ENCODE measurements around the gene CDH6. TPM values are rescaled to one million over a fixed set of nuclear protein-coding genes. Genes with fewer than 3 reads are reported as not detected.

CDH6 gene
- total and polyA plus RNA-seq, 4 donors, result 0.25 to 10.7 (median 4.4) TPM

DNA sequence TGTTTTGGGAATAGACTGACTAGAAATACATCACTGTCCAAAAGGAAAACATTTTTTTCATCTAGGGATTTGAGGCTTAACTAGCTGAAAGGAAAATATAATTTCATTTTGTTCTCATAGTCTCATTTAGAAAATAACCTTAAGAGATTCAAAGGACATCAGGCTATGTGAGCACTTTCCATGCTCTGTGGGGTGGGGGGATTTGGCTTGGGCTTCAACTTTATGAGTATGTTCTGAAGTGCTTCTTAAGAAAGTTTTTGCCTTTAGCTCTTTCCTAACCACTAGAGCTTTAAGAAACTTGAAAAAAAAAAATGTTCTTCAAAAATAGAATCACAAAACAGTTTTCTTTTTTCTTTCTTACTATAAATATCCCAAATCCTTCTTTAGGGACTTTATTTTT is 17.6 kb downstream of the CDH6 start:
- Histone ChIP-seq H3K9me3 (ENCODE audit: control insufficient read depth, low read length) (no peaks in the 10 kb centered on the region), H3K27me3 (ENCODE audit: control insufficient read depth in 1 of 2, insufficient read depth in 2 of 2, low read length in 1 of 2) (no peaks in the 10 kb centered on the region), H3K36me3 (ENCODE audit: control insufficient read depth in 1 of 2, insufficient read depth in 2 of 2, low read length in 1 of 2) (no peaks in the 10 kb centered on the region), H3K4me1 (ENCODE audit: control insufficient read depth in 1 of 2, insufficient read depth in 2 of 2, low read length in 2 of 2) (no peaks in the 10 kb centered on the region), H3K4me3 (ENCODE audit: low read length in 2 of 2) (no peak overlapping the region), H3K27ac (ENCODE audit: low read depth in 1 of 2, low read length in 2 of 2) (no peak overlapping the region)
- intact Hi-C loops (cut with DNase I), result no loop called here
- ATAC-seq (ENCODE audit: low FRiP score) (no peak), DNase-seq (no peak)

DNA sequence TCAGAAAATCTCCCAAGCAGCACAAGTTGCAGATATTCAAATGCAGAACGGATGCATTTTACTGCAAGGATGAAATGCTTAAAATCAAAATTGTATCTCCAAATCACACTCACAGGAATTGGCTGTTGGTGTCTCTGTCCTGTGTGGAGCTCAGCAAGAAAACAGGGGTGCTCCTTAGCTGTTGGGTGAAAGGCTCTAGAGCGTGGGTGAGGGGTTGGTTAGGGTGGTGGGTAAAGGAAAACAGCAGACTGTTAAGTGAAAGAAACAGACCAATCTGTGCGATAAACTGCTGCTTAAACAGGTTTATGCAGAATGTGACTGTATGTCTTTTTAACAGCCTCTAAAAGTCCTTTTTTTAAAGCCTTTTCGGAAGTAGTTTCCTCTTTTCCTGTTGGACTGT is 19.8 kb downstream of the CDH6 start:
- WGBS, 2 donors, result 61 to 66% methylated on average over 4 of the region's 4 CpGs
- DNase-seq (no peak), ATAC-seq (ENCODE audit: low FRiP score) (no peak)
- no peaks in the 10 kb centered on the region for H3K9me3 ChIP-seq (ENCODE audit: control insufficient read depth, low read length)
- intact Hi-C loops (cut with DNase I), result no loop called here
- H3K4me3 ChIP-seq (ENCODE audit: low read length in 2 of 2), result no peak overlapping the region
- H3K36me3 ChIP-seq (ENCODE audit: control insufficient read depth in 1 of 2, insufficient read depth in 2 of 2, low read length in 1 of 2), result no peaks in the 10 kb centered on the region
- no peaks in the 10 kb centered on the region for H3K4me1 ChIP-seq (ENCODE audit: control insufficient read depth in 1 of 2, insufficient read depth in 2 of 2, low read length in 2 of 2)
- H3K27me3 ChIP-seq (ENCODE audit: control insufficient read depth in 1 of 2, insufficient read depth in 2 of 2, low read length in 1 of 2), result no peaks in the 10 kb centered on the region
- no peak overlapping the region for H3K27ac ChIP-seq (ENCODE audit: low read depth in 1 of 2, low read length in 2 of 2)

GRCh38 chr5:31213705-31214121 is 20.2 kb downstream of the CDH6 start:
- whole genome bisulfite sequencing, 2 donors, result 23 to 28% methylated on average over 6 of the region's 6 CpGs
- Histone ChIP-seq H3K4me3 (ENCODE audit: low read length in 2 of 2) (no peak overlapping the region), H3K36me3 (ENCODE audit: control insufficient read depth in 1 of 2, insufficient read depth in 2 of 2, low read length in 1 of 2) (no peaks in the 10 kb centered on the region), H3K9me3 (ENCODE audit: control insufficient read depth, low read length) (no peaks in the 10 kb centered on the region), H3K27ac (ENCODE audit: low read depth in 1 of 2, low read length in 2 of 2) (no peak overlapping the region), H3K27me3 (ENCODE audit: control insufficient read depth in 1 of 2, insufficient read depth in 2 of 2, low read length in 1 of 2) (no peaks in the 10 kb centered on the region), H3K4me1 (ENCODE audit: control insufficient read depth in 1 of 2, insufficient read depth in 2 of 2, low read length in 2 of 2) (no peaks in the 10 kb centered on the region)
- intact Hi-C loops (cut with DNase I), result no loop called here
- no peak for DNase-seq
- ATAC-seq (ENCODE audit: low FRiP score), result no peak

- intact Hi-C loops (cut with DNase I), result no loop called here
- 58 to 59% methylated on average over 3 of the region's 3 CpGs for WGBS, 2 donors
Measured at GRCh38 chr5:31214229-31214628, 20.7 kb downstream of the CDH6 start.

GRCh38 chr5:31215236-31215635 is 21.8 kb downstream of the CDH6 start:
- Histone ChIP-seq H3K4me1 (ENCODE audit: control insufficient read depth in 1 of 2, insufficient read depth in 2 of 2, low read length in 2 of 2) (no peaks in the 10 kb centered on the region), H3K4me3 (ENCODE audit: low read length in 2 of 2) (no peak overlapping the region), H3K27me3 (ENCODE audit: control insufficient read depth in 1 of 2, insufficient read depth in 2 of 2, low read length in 1 of 2) (no peaks in the 10 kb centered on the region), H3K9me3 (ENCODE audit: control insufficient read depth, low read length) (no peaks in the 10 kb centered on the region), H3K27ac (ENCODE audit: low read depth in 1 of 2, low read length in 2 of 2) (no peak overlapping the region), H3K36me3 (ENCODE audit: control insufficient read depth in 1 of 2, insufficient read depth in 2 of 2, low read length in 1 of 2) (no peaks in the 10 kb centered on the region)
- intact Hi-C loops (cut with DNase I), result no loop called here
- ATAC-seq (ENCODE audit: low FRiP score), result no peak
- no peak for DNase-seq

More at GRCh38 chr5:31214229-31214628, 20.7 kb downstream of the CDH6 start:
- no peak for DNase-seq
- Histone ChIP-seq H3K36me3 (ENCODE audit: control insufficient read depth in 1 of 2, insufficient read depth in 2 of 2, low read length in 1 of 2) (no peaks in the 10 kb centered on the region), H3K27me3 (ENCODE audit: control insufficient read depth in 1 of 2, insufficient read depth in 2 of 2, low read length in 1 of 2) (no peaks in the 10 kb centered on the region), H3K4me1 (ENCODE audit: control insufficient read depth in 1 of 2, insufficient read depth in 2 of 2, low read length in 2 of 2) (no peaks in the 10 kb centered on the region), H3K4me3 (ENCODE audit: low read length in 2 of 2) (no peak overlapping the region), H3K9me3 (ENCODE audit: control insufficient read depth, low read length) (no peaks in the 10 kb centered on the region), H3K27ac (ENCODE audit: low read depth in 1 of 2, low read length in 2 of 2) (no peak overlapping the region)
- no peak for ATAC-seq (ENCODE audit: low FRiP score)

- no peaks in the 10 kb centered on the region for H3K9me3 ChIP-seq (ENCODE audit: control insufficient read depth, low read length)
- no peaks in the 10 kb centered on the region for H3K27me3 ChIP-seq (ENCODE audit: control insufficient read depth in 1 of 2, insufficient read depth in 2 of 2, low read length in 1 of 2)
- no peaks in the 10 kb centered on the region for H3K36me3 ChIP-seq (ENCODE audit: control insufficient read depth in 1 of 2, insufficient read depth in 2 of 2, low read length in 1 of 2)
- no peak overlapping the region for H3K4me3 ChIP-seq (ENCODE audit: low read length in 2 of 2)
- DNase-seq (no peak), ATAC-seq (ENCODE audit: low FRiP score) (no peak)
- no peaks in the 10 kb centered on the region for H3K4me1 ChIP-seq (ENCODE audit: control insufficient read depth in 1 of 2, insufficient read depth in 2 of 2, low read length in 2 of 2)
- intact Hi-C loops (cut with DNase I), result no loop called here
- 97 to 98% methylated on average over 2 of the region's 2 CpGs for WGBS, 2 donors
- H3K27ac ChIP-seq (ENCODE audit: low read depth in 1 of 2, low read length in 2 of 2), result no peak overlapping the region
Measured at GRCh38 chr5:31217446-31217845, 24.0 kb downstream of the CDH6 start.

DNA sequence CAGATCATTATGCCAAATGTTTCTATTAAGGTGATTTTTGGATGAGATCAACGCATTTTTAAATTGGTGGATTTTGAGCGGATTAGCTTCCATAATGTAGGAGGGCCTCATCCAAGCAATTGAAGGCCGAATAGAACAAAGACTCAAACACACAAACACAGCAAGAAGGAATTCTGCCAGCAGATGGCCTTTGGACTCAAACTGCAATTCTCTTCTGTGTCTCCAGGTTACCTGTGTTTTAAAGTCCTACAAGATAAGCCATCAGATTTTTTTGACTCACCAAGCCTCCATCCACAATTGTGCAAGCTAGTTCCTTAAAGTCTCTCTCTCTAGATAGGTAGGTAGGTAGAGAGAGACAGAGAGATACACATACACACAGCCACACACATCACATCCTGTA is 25.5 kb downstream of the CDH6 start:
- Histone ChIP-seq H3K27ac (ENCODE audit: low read depth in 1 of 2, low read length in 2 of 2) (no peak overlapping the region), H3K27me3 (ENCODE audit: control insufficient read depth in 1 of 2, insufficient read depth in 2 of 2, low read length in 1 of 2) (no peaks in the 10 kb centered on the region), H3K36me3 (ENCODE audit: control insufficient read depth in 1 of 2, insufficient read depth in 2 of 2, low read length in 1 of 2) (no peaks in the 10 kb centered on the region), H3K4me3 (ENCODE audit: low read length in 2 of 2) (no peak overlapping the region), H3K4me1 (ENCODE audit: control insufficient read depth in 1 of 2, insufficient read depth in 2 of 2, low read length in 2 of 2) (no peaks in the 10 kb centered on the region), H3K9me3 (ENCODE audit: control insufficient read depth, low read length) (no peaks in the 10 kb centered on the region)
- WGBS, 2 donors, result 94 to 95% methylated on average over 3 of the region's 3 CpGs
- ATAC-seq (ENCODE audit: low FRiP score), result no peak
- intact Hi-C loops (cut with DNase I), result no loop called here
- DNase-seq, result no peak

DNA sequence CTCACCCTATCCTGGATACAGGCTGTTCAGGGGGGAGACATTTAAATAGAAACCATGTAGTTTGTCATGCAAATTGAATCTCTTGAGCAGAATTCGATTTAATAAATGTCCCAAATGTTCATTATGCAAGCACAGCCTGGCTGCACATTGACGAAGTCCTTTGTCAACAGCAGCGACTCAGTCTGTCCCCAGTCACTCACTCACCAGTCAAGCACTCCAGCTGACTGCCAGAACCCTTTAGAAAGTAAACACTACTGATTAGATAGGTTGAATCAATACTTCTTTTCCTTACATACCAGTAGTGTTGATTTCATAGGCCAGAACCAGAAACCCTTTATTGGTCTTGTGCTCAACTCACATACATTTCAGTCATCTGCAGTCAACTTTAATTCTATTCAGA is 27.5 kb downstream of the CDH6 start:
- Histone ChIP-seq H3K27ac (ENCODE audit: low read depth in 1 of 2, low read length in 2 of 2) (no peak overlapping the region), H3K4me3 (ENCODE audit: low read length in 2 of 2) (no peak overlapping the region), H3K4me1 (ENCODE audit: control insufficient read depth in 1 of 2, insufficient read depth in 2 of 2, low read length in 2 of 2) (no peaks in the 10 kb centered on the region), H3K27me3 (ENCODE audit: control insufficient read depth in 1 of 2, insufficient read depth in 2 of 2, low read length in 1 of 2) (no peaks in the 10 kb centered on the region), H3K36me3 (ENCODE audit: control insufficient read depth in 1 of 2, insufficient read depth in 2 of 2, low read length in 1 of 2) (no peaks in the 10 kb centered on the region), H3K9me3 (ENCODE audit: control insufficient read depth, low read length) (peaks cover 1% of the 10 kb centered on the region)
- DNase-seq (no peak), ATAC-seq (ENCODE audit: low FRiP score) (no peak)
- intact Hi-C loops (cut with DNase I), result no loop called here
- 38 to 52% methylated on average over 3 of the region's 3 CpGs for WGBS, 2 donors

DNA sequence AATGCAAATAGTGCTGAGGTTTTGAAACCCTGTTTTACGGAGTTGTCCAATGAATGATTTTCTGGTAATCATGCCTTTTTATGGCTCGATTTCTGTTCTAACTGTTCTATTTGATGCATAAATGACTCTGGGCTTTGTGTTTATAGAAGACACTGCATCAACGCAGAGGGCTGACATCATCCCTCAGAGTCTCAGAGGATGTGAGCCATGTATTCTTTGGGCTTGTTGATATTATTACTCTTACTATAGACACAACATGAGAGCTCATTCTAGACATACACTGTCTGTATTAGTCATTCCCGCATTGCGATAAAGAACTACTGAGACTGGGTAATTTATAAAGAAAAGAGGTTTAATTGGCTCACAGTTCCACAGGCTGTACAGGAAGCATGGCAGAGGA is 31.6 kb downstream of the CDH6 start:
- H3K4me3 ChIP-seq (ENCODE audit: low read length in 2 of 2), result no peak overlapping the region
- WGBS, 2 donors, result 64 to 73% methylated on average over 5 of the region's 5 CpGs

More for the DNA sequence above, 31.6 kb downstream of the CDH6 start:
- Histone ChIP-seq H3K27ac (ENCODE audit: low read depth in 1 of 2, low read length in 2 of 2) (no peak overlapping the region), H3K36me3 (ENCODE audit: control insufficient read depth in 1 of 2, insufficient read depth in 2 of 2, low read length in 1 of 2) (no peaks in the 10 kb centered on the region), H3K9me3 (ENCODE audit: control insufficient read depth, low read length) (peaks cover 1% of the 10 kb centered on the region), H3K27me3 (ENCODE audit: control insufficient read depth in 1 of 2, insufficient read depth in 2 of 2, low read length in 1 of 2) (no peaks in the 10 kb centered on the region), H3K4me1 (ENCODE audit: control insufficient read depth in 1 of 2, insufficient read depth in 2 of 2, low read length in 2 of 2) (peaks cover 0 to 5% of the 10 kb centered on the region in 2 donors)
- intact Hi-C loops (cut with DNase I), result no loop called here
- DNase-seq, result no peak
- ATAC-seq (ENCODE audit: low FRiP score), result no peak

All from aorta (tissue), 5 donors.